ENCODE measurements around the gene F11R.
"Not testable (repeated sequence)": the region's sequence is repeated elsewhere in the genome, so short reads cannot be mapped to it uniquely, and the experiment has no call there.

F11R gene

DNA sequence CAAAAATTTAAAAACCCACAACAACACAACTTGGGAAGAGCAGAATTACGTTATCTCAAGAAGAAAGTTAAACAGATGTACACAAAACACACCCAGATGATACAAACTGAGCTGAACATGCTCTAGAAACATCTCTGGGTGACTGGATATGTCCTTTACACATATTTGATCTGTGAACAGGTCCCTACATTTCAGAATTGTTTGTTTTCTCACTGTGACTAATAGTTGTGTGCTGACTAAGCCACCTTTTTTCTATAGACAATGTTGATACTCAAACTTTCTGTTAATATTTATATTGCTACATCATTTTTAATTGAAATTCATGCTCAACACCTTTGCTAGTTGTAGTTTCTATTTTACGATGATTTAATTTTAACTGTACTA is 1.0 kb upstream of the F11R start:
- Histone ChIP-seq H3K27ac (ENCODE audit: poor library complexity, severe bottlenecking) (peak overlapping the region; percentile 89), H3K27me3 (ENCODE audit: insufficient read depth, poor library complexity, severe bottlenecking) (no peaks in the 10 kb centered on the region), H3K4me1 (ENCODE audit: insufficient read depth, poor library complexity, severe bottlenecking) (peaks cover 35% of the 10 kb centered on the region), H3K36me3 (ENCODE audit: low read depth) (peaks cover 7% of the 10 kb centered on the region; the same call in 1 of the 2 replicates), H3K4me3 (ENCODE audit: severe bottlenecking) (peak overlapping the region; percentile 73), H3K9me3 (ENCODE audit: severe bottlenecking) (no peaks in the 10 kb centered on the region)
- TF ChIP-seq, protein P1, sequence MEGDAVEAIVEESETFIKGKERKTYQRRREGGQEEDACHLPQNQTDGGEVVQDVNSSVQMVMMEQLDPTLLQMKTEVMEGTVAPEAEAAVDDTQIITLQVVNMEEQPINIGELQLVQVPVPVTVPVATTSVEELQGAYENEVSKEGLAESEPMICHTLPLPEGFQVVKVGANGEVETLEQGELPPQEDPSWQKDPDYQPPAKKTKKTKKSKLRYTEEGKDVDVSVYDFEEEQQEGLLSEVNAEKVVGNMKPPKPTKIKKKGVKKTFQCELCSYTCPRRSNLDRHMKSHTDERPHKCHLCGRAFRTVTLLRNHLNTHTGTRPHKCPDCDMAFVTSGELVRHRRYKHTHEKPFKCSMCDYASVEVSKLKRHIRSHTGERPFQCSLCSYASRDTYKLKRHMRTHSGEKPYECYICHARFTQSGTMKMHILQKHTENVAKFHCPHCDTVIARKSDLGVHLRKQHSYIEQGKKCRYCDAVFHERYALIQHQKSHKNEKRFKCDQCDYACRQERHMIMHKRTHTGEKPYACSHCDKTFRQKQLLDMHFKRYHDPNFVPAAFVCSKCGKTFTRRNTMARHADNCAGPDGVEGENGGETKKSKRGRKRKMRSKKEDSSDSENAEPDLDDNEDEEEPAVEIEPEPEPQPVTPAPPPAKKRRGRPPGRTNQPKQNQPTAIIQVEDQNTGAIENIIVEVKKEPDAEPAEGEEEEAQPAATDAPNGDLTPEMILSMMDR (IDR thresholded peaks at IDR 0.05; ENCODE audit: poor library complexity, severe bottlenecking), result no peak
- ATAC-seq (ENCODE audit: low read depth), result peak; percentile 15; the same call in 1 of the 3 replicates
- DNase-seq (ENCODE audit: low spot score), result no peak

DNA sequence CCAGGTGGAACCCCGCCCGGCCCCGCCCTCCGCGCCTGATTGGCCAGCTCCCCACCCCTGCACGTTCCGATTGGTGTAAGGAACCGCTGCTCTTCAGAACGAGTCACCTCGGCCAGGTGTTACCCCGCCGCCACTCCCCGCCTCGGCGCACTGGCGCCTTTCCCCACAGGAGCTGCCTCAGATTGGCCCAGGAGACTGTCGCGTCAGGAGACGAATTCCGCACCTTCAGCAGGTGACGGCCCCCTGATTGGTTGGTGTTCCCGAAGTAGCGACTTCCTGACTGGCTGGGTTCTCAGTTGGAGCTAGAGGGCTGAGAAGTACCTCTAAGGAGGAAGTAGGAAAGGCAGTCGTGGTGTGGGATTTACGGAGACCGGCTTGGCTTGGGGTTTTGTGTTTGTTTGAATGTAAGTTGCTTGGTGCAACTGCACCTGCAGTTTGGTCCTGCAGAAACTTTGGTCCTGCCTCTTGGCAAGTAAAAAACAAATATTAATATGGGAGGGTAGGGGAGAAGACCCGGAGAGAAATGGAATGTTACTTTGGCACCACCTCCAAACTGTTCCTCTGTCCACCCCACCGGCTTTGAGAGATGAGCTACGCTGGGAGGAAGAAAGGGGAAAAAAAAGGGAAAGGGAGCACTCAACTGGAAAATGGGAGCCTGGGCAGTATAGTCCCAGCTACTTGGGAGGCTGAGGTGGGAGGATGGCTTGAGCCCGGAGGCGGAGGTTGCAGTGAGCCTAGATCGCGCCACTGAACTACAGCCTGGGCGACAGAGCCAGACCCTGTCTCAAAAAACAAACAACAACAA is 415 bp upstream of the F11R start:
- TF ChIP-seq, protein P1 (IDR thresholded peaks at IDR 0.05; ENCODE audit: poor library complexity, severe bottlenecking), result no peak
- Histone ChIP-seq H3K27ac (ENCODE audit: poor library complexity, severe bottlenecking) (peak overlapping the region; percentile 89), H3K4me1 (ENCODE audit: insufficient read depth, poor library complexity, severe bottlenecking) (peaks cover 41% of the 10 kb centered on the region), H3K36me3 (ENCODE audit: low read depth) (peaks cover 11% of the 10 kb centered on the region), H3K4me3 (ENCODE audit: severe bottlenecking) (peak overlapping the region; percentile 73), H3K9me3 (ENCODE audit: severe bottlenecking) (no peaks in the 10 kb centered on the region), H3K27me3 (ENCODE audit: insufficient read depth, poor library complexity, severe bottlenecking) (no peaks in the 10 kb centered on the region)
- DNase-seq (ENCODE audit: low spot score) (peak; percentile 99), ATAC-seq (ENCODE audit: low read depth) (peak; percentile 90)

DNA sequence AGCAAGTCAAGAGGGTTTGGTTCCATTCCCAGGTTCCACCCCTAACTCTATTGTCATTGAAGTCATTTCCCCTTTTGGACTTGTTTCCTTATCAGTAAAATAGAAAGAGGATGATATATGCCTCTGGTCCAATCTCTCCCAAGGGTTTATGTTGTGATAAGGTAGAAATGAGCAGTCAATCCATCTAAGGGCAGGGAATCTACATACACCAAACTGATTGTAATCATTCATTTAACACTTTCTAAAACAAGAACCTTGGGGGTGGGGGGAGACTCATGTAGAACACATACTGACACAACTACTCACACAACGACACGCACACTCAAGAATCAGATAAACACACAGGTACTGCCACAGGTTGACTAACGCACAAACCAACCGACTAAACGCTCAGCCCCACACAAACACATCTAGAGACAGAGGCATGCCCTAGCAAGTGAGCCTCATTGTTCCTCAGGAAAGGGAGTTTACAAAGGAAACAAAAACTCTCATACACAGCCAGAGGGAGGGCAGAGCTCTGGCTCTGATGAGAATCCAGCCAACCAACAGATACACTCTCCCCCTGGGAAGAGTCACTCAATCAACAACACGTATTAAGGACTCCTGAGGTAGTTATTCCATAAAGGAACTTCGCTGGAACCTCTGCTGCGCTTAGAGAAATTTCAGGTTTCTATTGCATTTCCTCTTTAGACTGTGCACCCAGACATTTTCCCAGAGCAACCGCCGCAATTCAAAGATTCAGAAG is 1.0 kb downstream of the F11R start:
- no peak for DNase-seq (ENCODE audit: low spot score)
- peak; percentile 46 for ATAC-seq (ENCODE audit: low read depth)

DNA sequence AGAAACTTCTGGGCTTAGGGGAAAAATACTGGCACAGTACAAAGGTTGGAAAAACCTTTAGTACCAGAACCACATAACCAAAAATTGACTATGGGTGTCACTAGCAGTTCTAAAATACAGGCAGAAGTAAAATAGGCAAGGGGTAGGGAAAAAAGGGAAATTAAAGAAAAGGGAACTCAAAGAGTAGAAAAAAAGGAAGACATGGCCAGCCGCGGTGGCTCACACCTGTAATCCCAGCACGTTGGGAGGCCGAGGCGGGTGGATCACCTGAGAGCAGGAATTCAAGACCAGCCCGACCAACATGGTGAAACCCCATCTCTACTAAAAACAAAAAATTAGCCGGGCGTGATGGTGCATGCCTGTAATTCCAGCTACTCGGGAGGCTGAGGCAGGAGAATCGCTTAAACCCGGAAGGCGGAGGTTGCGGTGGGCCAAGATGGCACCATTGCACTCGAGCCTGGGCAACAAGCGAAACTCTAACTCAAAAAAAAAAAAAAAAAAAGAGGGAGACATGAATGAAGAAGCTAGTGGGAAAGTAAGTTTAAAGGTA is 1.8 kb downstream of the F11R start:
- not testable (repeated sequence) for ATAC-seq (ENCODE audit: low read depth); H3K9me3 ChIP-seq (ENCODE audit: severe bottlenecking); DNase-seq (ENCODE audit: low spot score); H3K27me3 ChIP-seq (ENCODE audit: insufficient read depth, poor library complexity, severe bottlenecking)
- Histone ChIP-seq H3K27ac (ENCODE audit: poor library complexity, severe bottlenecking) (peak overlapping the region; percentile 89), H3K4me3 (ENCODE audit: severe bottlenecking) (peak overlapping the region; percentile 73), H3K4me1 (ENCODE audit: insufficient read depth, poor library complexity, severe bottlenecking) (peaks cover 48% of the 10 kb centered on the region), H3K36me3 (ENCODE audit: low read depth) (peaks cover 21% of the 10 kb centered on the region)

More for the DNA sequence above, 1.0 kb downstream of the F11R start:
- Histone ChIP-seq H3K36me3 (ENCODE audit: low read depth) (peaks cover 18% of the 10 kb centered on the region), H3K9me3 (ENCODE audit: severe bottlenecking) (no peaks in the 10 kb centered on the region), H3K27me3 (ENCODE audit: insufficient read depth, poor library complexity, severe bottlenecking) (no peaks in the 10 kb centered on the region), H3K4me1 (ENCODE audit: insufficient read depth, poor library complexity, severe bottlenecking) (peaks cover 42% of the 10 kb centered on the region), H3K27ac (ENCODE audit: poor library complexity, severe bottlenecking) (peak overlapping the region; percentile 89), H3K4me3 (ENCODE audit: severe bottlenecking) (peak overlapping the region; percentile 73)
- TF ChIP-seq, protein P1 (IDR thresholded peaks at IDR 0.05; ENCODE audit: poor library complexity, severe bottlenecking), result no peak

DNA sequence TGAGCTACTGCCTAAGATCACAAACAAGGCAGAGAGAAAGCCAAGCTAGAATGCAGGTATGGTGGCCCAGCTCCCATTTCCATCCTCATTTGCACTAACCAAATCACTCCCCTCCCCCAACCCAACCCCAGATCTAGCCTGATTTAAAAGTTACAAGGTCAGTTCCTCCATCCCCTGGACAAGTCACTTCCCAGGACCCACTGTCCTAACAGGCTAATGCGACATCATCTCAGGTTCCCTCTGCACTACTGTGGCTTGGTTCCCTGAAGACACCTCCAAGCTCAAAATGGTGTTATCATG is 2.4 kb downstream of the F11R start:
- H3K4me1 ChIP-seq (ENCODE audit: insufficient read depth, poor library complexity, severe bottlenecking), result peaks cover 52% of the 10 kb centered on the region
- no peak for DNase-seq (ENCODE audit: low spot score)
- no peaks in the 10 kb centered on the region for H3K27me3 ChIP-seq (ENCODE audit: insufficient read depth, poor library complexity, severe bottlenecking)
- peak overlapping the region; percentile 89 for H3K27ac ChIP-seq (ENCODE audit: poor library complexity, severe bottlenecking)
- TF ChIP-seq, protein P1 (IDR thresholded peaks at IDR 0.05; ENCODE audit: poor library complexity, severe bottlenecking), result no peak
- H3K4me3 ChIP-seq (ENCODE audit: severe bottlenecking), result peak overlapping the region; percentile 73
- ATAC-seq (ENCODE audit: low read depth), result no peak
- no peaks in the 10 kb centered on the region for H3K9me3 ChIP-seq (ENCODE audit: severe bottlenecking)
- H3K36me3 ChIP-seq (ENCODE audit: low read depth), result peaks cover 21% of the 10 kb centered on the region
